WI38 (cell line): Measurements from ENCODE around the gene CPNE5.

ENCODE experiments used
- H3K4me3 ChIP-seq: 2 replicates; pipeline ENCODE4 v1.5.1; 2011; ENCODE audit warnings: low read depth, mild to moderate bottlenecking, control low read depth, low read length
- CTCF ChIP-seq: IDR thresholded peaks from 2 replicates; pipeline ENCODE4 v1.5.1; 2012; ENCODE audit warnings: low read depth, mild to moderate bottlenecking, control low read depth, low read length

The CPNE5 gene

GRCh38 chr6:36734486-36735060 is 104.7 kb downstream of the CPNE5 start:
- TF ChIP-seq CTCF, result no peak
- H3K4me3 ChIP-seq, result peak overlapping the region; percentile 38

- H3K4me3 ChIP-seq, result no peak overlapping the region
- no peak for TF ChIP-seq CTCF
Measured at GRCh38 chr6:36733300-36733699, 105.9 kb downstream of the CPNE5 start.

GRCh38 chr6:36731622-36732310 is 107.5 kb downstream of the CPNE5 start:
- TF ChIP-seq CTCF, result no peak
- no peak overlapping the region for H3K4me3 ChIP-seq

GRCh38 chr6:36730424-36731380 is 108.5 kb downstream of the CPNE5 start:
- H3K4me3 ChIP-seq, result no peak overlapping the region

GRCh38 chr6:36729161-36729524 is 110.1 kb downstream of the CPNE5 start:
- H3K4me3 ChIP-seq, result no peak overlapping the region
- no peak for TF ChIP-seq CTCF

More at GRCh38 chr6:36730424-36731380, 108.5 kb downstream of the CPNE5 start:
- TF ChIP-seq CTCF, result no peak

GRCh38 chr6:36728289-36729160 is 110.7 kb downstream of the CPNE5 start:
- no peak overlapping the region for H3K4me3 ChIP-seq
- TF ChIP-seq CTCF, result no peak
